GM19035 (cell line): ENCODE results near the gene CDC123.
"Not testable (repeated sequence)": the region's sequence is repeated elsewhere in the genome, so short reads cannot be mapped to it uniquely, and the experiment has no call there.

Experiments used
- ATAC-seq: cut with Tn5 transposase; IDR thresholded peaks from one replicate; pipeline ENCODE4 v1.9.1; 2021; ENCODE audit not compliant: unreplicated experiment

Gene CDC123

GRCh38 chr10:12189426-12189825, 6.6 kb upstream of the CDC123 start:
- ATAC-seq, result no peak

- no peak for ATAC-seq
Observed at GRCh38 chr10:12191715-12192114, 4.3 kb upstream of the CDC123 start.

- ATAC-seq, result no peak
Observed at GRCh38 chr10:12193193-12193592, 2.8 kb upstream of the CDC123 start.

- no peak for ATAC-seq
Observed at GRCh38 chr10:12194752-12195271, 1.2 kb upstream of the CDC123 start.

- ATAC-seq, result peak; percentile 11
Observed at GRCh38 chr10:12195281-12195602, 746 bp upstream of the CDC123 start.

GRCh38 chr10:12196531-12197211, 683 bp downstream of the CDC123 start:
- no peak for ATAC-seq

DNA sequence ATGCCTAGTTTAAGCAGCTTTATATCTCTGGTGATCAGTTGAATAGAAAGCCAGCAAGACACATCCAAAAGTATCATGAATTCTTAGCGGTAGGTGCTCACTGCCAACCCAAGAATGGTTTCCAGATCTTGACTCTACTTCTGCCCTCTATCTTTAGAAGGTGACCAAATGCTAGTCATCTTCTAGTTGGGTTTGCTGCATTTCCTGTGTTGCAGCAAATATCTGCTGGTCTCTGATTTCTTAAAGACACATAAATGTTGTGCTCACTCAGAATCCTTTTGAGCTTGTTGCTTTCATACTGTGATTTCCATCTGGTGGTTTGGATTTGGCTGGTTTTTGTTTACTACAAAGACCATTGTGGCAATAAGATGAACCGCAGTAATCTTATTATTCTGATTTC, 2.2 kb downstream of the CDC123 start:
- no peak for ATAC-seq

- ATAC-seq, result no peak
Observed at GRCh38 chr10:12200850-12201249, 4.9 kb downstream of the CDC123 start.

DNA sequence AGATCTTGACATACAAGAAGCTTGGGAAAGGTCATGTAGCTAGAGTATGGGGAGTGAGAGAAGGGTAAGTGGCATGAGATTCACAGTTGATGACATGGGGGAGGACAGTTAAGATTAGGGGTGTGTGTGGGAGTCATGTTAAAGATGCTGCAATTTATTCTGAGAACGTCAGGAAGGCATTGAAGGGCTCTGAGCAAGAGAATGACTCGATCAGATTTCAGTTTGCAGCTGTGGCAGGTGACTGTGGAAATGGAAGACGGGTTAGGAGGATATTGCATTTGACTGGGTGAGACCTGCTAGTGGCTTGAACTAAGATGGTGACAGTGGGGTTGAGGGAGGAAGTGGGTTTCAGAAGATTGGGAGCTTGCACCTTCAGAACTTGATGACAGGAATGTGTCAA, 5.6 kb downstream of the CDC123 start:
- ATAC-seq, result no peak

DNA sequence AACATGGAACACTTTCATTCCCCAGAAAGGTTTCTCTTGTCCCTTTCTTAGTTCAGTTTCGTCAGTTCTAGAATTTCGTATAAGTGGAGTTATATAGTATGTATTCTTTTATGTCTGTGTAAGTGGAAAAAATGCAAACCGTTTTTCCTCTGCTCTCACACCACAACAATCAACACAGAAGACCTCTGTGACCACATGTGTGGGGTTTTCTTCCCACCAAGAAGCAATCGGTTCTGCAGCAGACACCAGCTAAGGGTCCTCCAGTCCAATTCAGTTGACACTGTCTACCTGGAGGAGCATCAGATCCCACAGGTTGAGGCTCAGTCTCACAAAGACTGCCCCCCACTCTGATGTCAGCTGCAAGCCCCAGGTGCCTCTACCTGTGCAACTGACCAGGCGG, 6.2 kb downstream of the CDC123 start:
- no peak for ATAC-seq

- ATAC-seq, result no peak
Observed at GRCh38 chr10:12205082-12205481, 9.1 kb downstream of the CDC123 start.

- no peak for ATAC-seq
Observed at GRCh38 chr10:12207114-12207513, 11.1 kb downstream of the CDC123 start.

GRCh38 chr10:12208460-12208859, 12.5 kb downstream of the CDC123 start:
- ATAC-seq, result no peak

GRCh38 chr10:12212454-12212853, 16.5 kb downstream of the CDC123 start:
- no peak for ATAC-seq

DNA sequence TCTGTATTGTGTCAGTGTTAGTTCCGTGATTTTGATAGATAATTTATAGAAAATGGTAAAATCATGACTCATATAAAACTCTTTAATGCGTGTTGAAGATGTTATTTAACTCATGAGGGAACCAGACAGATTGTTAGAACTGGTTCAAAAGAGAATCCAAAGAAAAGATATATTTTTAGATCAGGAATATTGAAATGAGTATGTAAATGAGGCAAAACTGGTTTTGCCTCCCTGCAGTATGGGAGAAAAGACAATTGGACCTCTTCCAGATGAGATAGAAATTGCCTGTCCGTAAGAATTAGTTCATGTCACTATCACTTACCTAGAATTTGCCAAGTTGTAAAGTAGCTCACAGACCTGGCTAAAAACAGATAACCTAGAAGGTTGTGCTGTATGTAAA, 17.6 kb downstream of the CDC123 start:
- ATAC-seq, result no peak

DNA sequence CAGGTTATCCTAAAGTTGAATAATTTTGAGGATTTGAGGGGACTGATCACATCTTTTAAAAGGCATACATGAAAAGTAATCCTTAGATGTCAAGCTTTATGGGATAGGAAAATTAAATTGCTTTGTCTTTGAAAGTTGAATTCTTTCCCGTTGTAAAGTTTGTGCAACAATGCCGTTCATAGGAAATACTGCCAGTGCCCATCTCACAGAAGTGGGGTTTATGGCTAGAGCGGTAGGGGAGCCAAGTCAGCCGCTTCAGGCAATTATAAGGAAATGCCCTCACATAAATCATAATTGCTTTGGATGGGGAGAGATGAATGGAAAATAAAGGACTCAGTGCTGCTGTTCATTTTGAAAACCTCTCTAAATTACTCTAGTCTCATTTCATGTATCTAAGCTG, 18.1 kb downstream of the CDC123 start:
- ATAC-seq, result no peak

DNA sequence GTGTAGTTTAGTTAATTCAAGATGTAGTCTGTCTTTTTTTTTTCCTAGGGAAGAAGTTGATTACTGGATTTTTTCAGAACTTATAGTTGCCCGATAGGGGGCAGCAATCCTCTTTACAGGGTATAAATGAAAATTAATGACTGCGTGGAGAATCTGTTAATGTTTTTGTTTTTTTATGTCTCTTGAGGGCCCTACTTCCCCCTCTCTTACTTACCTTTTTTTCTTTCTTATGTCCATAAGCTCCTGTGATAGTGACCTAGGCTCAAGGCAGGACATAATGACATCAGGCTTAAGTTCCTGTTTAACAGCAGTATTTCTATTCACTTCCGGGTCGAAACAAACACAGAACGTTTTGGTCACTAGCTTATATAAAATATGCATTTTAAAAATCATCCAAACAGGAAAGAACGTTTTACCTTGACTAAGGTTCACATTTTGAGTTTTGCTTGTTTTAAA, 18.8 kb downstream of the CDC123 start:
- ATAC-seq, result no peak

DNA sequence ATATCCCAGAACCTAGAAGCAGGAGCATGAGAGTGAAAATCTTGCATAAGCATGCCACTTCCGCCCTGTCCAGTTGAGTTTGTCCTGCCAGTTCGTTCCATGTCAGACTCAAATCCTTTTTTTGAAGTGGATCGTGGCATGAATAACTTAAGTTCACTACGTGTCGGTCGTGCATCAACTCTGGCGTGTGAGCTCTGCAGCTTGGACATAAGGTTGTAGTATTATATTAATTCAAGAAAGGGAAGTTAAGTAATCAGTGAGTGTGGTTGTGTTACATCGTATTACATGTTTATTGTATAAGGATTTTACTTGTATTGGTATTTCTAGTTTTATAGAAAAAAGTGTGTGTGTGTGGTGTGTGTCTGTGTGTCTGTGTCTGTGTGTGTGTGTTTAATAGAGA, 23.0 kb downstream of the CDC123 start:
- ATAC-seq, result no peak

DNA sequence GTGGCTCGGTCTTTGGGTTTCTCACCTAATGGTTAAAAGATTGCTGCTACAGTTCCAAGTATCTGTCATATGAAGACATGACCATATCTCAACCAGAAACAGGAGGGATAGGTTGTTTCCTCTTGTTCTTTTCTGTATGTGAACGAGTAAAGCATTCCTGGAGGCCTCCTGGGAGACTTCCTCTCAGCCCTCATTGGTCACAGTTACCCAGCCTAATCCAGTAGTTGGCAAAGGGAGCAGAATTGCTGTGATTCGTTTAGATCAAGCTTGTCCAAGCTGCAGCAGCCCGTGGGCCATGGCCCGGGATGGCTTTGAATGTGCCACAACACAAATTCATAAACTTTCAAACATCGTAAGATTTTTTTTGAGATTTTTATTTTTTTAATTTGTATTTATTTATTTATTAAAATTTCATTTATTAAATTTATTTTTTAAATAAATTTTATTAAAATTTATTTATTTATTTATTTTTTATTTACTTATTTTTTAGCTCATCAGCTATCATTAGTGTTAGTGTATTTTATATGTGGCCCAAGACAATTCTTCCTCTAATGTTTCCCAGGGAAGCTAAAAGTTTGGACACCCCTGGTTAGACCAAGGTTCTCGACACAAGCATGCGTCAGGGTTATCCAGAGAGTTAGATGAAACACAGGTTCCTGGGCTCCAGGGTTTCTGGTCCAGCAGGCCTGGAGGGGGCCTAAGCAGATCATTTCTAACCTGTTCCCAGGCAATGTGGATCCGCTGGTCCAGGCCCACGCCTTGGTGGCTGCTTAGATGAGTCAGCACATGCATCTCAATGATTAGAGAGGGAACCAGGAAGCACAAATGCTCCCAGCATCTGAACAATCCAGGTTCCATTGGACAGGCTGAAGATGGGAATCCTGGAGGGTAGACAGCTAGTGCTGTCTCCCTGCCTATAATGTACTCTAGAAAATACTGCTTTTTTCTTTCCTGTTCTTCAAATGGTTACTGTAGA, 25.6 kb downstream of the CDC123 start:
- no peak for ATAC-seq

GRCh38 chr10:12225444-12225843, 29.5 kb downstream of the CDC123 start:
- ATAC-seq, result no peak

- ATAC-seq, result not testable (repeated sequence)
Observed at GRCh38 chr10:12226438-12226837, 30.4 kb downstream of the CDC123 start.

DNA sequence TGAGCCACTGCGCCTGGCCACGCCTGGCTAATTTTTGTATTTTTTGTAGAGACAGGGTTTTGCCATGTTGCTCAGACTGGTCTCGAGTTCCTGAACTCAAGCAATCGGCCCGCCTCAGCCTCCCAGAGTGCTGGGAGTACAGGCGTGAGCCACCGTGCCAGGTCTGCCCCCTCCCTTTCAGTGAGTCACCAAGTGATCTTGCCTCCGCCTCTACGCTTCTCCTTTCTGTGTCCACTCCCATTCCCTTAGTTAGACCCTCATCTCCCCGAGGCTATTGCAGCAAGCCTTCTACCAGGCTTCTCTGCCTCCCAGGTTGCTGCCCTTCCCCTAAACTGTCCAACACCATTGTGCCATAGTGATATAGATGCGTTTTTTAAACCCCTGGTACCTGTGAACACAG, 32.9 kb downstream of the CDC123 start:
- ATAC-seq, result no peak
